Left ventricle myocardium superior (tissue), 1 donor: ENCODE results near the gene LLGL2. TPM values are rescaled to one million over a fixed set of nuclear protein-coding genes. Genes with fewer than 3 reads are reported as not detected.

Source experiments
- ATAC-seq: fragments of 200-7000 bp; cut with Tn5 transposase; one replicate; pipeline ENCODE4 v1.9.1; 2020; ENCODE audit warnings: mild to moderate bottlenecking, moderate library complexity
- DNase-seq: peaks from one replicate; pipeline ENCODE4 v3.0.0-alpha.2; 2020
- intact Hi-C: fragments of 100-400 bp; cut with micrococcal nuclease; formaldehyde crosslinking; loops from one replicate; pipeline ENCODE4 v1.11.0; 2022
- total RNA-seq: library from RNA; stranded (reverse); fragmentation: NEBNext Ultra II Directional; extraction: Animal tissue kit (Norgen Biotek cat#: 25700); gene quantifications from one replicate; pipeline ENCODE4 v1.2.1, GENCODE V29; 2021
- donor health status: DM: no; HTN: yes; CAD: no; lungs with severe emphysema.

LLGL2 gene
- total RNA-seq, 1 donor from 2014 or later = 5.1 TPM

DNA sequence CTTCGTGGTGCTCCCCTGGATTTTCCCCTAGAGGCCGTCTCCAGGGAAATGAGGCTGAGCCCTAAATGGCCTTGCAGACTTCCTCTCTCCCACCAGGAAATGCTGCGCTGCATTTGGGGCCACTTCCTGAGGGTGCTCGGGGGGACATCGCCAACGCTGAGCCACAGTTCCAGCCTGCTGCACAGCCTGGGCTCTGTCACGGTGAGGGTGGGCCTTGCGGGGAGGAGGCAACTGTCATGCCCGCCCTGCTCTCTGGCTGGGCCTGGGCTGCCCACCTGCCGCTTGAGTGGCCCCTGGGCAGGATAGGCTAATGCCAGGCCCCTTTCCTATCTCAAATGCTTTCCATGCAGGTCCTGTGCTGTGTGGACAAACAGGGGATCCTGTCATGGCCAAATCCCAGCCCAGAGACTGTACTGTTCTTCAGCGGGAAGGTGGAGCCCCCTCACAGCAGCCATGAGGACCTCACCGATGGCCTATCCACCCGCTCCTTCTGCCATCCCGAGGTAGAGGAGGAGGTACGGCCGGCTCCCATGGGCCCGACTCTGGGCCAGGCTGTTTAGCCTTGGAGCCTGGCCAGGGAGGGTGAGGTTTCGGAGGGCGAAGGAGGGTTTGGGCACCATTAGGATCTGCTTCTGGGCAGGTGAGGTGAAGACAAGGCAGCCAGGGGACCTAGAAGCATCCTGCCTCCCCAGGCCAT, 34.4 kb upstream of the LLGL2 start:
- no peak for DNase-seq
- intact Hi-C loops = no loop called here
- no peak for ATAC-seq

GRCh38 chr17:75491680-75492079, 33.8 kb upstream of the LLGL2 start:
- intact Hi-C loops = no loop called here
- ATAC-seq (no peak), DNase-seq (no peak)

- no peak for ATAC-seq
- intact Hi-C loops = no loop called here
- DNase-seq = no peak
These were observed 32.8 kb upstream of the LLGL2 start for GRCh38 chr17:75492555-75493168.

DNA sequence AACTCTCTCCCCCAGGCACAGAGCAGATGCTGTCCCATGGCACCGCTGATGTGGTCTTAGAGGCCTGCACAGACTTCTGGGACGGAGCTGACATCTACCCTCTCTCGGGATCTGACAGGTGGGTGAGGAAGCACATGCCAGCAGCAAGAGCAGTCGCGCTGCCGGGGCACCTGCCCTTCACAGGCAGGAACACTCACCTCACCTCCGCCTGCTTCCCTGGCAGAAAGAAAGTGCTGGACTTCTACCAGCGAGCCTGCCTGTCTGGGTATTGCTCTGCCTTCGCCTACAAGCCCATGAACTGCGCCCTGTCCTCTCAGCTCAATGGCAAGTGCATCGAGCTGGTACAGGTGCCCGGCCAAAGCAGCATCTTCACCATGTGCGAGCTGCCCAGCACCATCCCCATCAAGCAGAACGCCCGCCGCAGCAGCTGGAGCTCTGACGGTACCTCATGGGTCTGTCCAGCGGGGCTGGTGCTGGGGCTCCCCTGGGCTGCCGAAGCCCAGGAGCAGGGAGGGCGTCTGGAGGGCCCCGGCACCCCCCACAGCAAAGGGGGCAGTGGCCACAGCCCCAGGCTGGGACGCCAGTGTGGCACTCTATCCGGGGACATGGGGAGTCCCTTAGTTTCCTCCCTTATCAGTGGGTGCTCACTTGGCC, 31.9 kb upstream of the LLGL2 start:
- intact Hi-C loops = no loop called here
- DNase-seq = no peak
- no peak for ATAC-seq

GRCh38 chr17:75494326-75494877, 31.1 kb upstream of the LLGL2 start:
- intact Hi-C loops = no loop called here
- ATAC-seq (no peak), DNase-seq (no peak)

- intact Hi-C loops = no loop called here
- no peak for ATAC-seq
- peak; percentile 28 for DNase-seq
These were observed 29.5 kb upstream of the LLGL2 start for GRCh38 chr17:75496005-75496404.

GRCh38 chr17:75498039-75498725, 27.3 kb upstream of the LLGL2 start:
- intact Hi-C loops = no loop called here
- DNase-seq (peak; percentile 31), ATAC-seq (no peak)

- DNase-seq (peak; percentile 37), ATAC-seq (peak; percentile 3)
- intact Hi-C loops = no loop called here
These were observed 26.7 kb upstream of the LLGL2 start for GRCh38 chr17:75498726-75499213.

DNA sequence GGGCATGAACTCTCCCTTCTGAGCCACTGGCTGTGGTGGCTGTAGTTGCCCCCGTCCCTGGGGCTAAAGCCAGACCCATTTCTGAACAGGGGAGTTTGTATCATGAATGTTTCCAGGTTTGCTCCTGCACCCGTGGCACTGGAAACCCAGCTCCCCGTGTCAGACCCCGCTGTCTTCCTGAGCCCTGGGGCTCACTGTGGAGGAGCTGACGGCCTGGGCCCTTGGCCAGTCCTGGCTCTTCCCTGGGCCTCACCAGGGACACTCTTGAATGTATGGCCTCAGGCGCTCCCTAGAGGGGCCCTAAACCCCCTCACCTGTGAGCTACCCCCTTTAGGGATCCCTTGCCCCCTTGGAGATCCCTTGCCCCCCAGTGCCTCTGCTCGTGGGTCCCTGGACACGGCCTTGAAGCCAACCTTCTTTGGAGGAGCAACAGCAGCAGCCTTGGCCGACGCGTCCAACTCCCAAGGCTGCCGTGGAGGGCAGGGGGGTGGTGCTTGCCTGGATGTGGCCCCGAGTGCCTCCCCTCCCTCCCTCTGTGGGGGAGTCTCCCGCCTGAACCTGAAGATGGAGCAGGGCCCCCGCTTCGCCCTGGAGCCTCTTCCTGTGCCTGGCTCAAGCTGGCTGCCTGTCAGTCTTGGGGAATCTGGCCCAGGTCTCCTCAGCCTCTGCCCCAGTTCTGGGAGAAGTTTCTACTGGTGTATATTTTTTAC, 26.0 kb upstream of the LLGL2 start:
- ATAC-seq = no peak
- no peak for DNase-seq
- intact Hi-C loops = no loop called here

GRCh38 chr17:75500419-75501216, 24.9 kb upstream of the LLGL2 start:
- no peak for ATAC-seq
- no peak for DNase-seq
- intact Hi-C loops = no loop called here

DNA sequence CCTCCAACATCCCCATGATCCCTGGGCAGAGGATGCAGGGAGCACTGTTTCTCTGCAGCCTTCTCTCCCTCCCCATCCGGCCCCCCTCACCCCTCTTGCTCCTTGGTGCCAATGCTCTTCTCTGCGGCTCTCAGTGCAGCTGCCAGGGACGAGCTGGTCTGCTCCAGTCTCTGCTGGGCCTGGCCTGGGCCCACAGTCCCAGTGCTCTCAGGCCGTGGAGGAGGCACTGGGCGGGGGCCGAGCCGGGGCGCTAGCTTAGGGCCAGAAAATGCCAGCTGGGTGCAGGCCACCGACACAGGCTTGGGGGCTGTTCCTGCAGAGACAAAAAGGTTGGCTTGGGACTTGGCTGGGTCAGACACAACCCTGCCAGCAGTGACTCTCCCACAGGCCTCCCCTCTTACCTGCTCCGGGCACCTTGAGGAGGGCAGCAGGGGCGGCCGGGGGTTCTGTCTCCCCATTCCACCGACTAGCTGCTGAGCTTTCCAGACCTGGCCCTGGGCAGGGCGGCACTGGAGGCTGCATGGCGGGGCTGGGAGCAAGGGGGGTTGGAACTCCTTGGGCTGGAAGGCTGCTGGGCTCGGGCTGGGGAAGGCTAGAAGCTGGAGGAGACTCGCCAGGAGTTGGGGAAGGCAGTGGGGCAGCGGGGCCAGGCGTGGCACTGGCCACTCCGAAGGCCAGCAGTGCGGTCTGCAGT, 24.0 kb upstream of the LLGL2 start:
- peak; percentile 58 for DNase-seq
- intact Hi-C loops = no loop called here
- ATAC-seq = peak; percentile 44

DNA sequence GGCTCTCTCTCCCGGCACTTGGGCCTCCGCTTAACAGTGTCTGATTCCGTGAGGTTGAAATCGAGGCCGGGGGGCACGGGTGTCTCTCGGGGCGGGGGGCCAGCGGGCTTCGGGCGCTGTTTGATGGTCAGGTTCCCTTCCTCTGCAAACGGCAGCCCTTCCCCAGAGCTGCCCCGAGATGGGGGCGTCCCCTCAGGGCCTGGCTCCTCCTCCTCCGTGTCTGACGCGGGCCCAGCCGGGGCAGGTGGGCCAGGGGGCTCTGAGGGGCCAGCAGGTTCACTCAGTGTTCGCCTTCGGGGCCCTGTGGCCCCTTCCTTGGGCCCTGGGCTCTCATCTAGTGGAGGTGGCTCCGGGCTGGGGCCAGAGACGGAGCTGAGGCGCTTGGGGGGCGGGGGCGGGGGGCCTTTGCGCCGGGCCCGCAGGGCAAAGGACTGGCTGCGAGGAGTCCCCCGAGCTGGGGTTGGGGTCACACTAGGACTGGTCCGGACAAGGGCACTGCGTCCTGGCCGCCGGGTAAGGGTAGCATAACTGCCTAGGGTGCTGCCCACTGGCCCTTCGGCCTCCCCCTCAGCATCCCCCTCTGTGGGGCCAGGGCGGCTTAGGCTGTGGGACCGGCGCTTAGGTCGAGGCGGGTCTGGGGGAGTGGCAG, 23.3 kb upstream of the LLGL2 start:
- DNase-seq (peak; percentile 26), ATAC-seq (no peak)
- intact Hi-C loops = no loop called here

- ATAC-seq (no peak), DNase-seq (peak; percentile 28)
- intact Hi-C loops = no loop called here
These were observed 22.7 kb upstream of the LLGL2 start for GRCh38 chr17:75502721-75503329.

DNA sequence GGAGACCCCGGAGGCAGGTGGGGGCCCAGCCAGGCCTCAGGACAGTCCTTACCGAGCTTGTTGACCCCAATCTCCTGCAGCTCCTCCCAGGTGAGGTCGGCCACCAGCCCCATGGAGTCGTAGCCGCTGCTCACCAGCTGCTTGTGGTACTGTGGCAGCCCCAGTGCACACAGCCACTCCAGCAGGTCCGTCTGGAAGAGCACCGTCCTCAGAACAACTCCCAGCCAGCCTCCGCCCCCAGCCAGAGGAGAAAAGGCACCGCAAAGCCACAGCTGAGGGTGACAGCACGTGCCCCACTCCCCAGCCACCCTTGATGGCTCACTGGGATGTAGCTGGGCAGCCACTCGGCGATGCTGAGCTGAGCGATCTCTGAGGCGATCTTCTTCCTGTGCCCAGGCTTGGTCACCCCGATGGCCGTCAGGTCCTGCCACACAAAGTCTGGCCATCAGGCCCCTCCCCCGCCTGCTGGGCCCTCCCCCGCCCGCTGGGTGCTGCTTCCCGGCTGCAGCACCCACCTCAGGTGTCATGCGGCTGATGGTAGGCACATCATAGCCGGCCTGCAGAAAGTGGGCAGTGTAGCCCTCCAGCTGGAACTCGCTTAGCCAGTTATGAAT, 22.1 kb upstream of the LLGL2 start:
- ATAC-seq (no peak), DNase-seq (peak; percentile 30)
- intact Hi-C loops = no loop called here

DNA sequence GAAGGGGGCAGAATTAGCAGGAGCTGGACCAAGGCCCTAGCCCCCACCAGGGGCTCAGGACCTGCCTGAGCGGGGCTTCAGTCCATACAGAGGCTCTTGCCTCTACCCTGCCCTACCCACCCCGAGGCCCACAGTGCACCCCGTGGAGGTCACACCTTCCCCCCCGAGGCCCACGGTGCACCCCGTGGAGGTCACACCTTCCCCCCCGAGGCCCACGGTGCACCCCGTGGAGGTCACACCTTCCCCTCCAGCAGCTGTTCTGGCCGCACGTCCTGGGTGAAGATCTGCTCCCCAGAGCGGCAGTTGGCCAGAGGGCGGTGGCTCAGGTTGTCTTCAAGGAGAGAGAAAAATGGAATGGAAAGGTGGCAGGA, 21.5 kb upstream of the LLGL2 start:
- DNase-seq (no peak), ATAC-seq (no peak)
- intact Hi-C loops = no loop called here

- intact Hi-C loops = no loop called here
- DNase-seq (peak; percentile 44), ATAC-seq (peak; percentile 16)
These were observed 20.9 kb upstream of the LLGL2 start for GRCh38 chr17:75504347-75505151.
